ENCODE data around the gene NRN1L.
"Not testable (repeated sequence)": the region's sequence is repeated elsewhere in the genome, so short reads cannot be mapped to it uniquely, and the experiment has no call there.

NRN1L gene

GRCh38 chr16:67884684-67885083 is at the start of gene NRN1L:
NRN1L (plus strand) TSS chr16:67884885; CDS start chr16:67884904, 19 bp downstream.
- in situ Hi-C loops (cut with HindIII; ENCODE audit: low pct_ligation_motif_present, low pct_unique_long_range_greater_than_20kb, low sequenced_read_pairs), result no loop called here
- DNase-seq, result peak; percentile 94

- DNase-seq; in situ Hi-C loops (cut with HindIII; ENCODE audit: low pct_ligation_motif_present, low pct_unique_long_range_greater_than_20kb, low sequenced_read_pairs): not testable (repeated sequence)
Measured at GRCh38 chr16:67837190-67837589, 47.5 kb upstream of the NRN1L start.

- no peak for DNase-seq
- in situ Hi-C loops (cut with HindIII; ENCODE audit: low pct_ligation_motif_present, low pct_unique_long_range_greater_than_20kb, low sequenced_read_pairs), result no loop called here
Measured at GRCh38 chr16:67837811-67838210, 46.9 kb upstream of the NRN1L start.

- DNase-seq, result no peak
- in situ Hi-C loops (cut with HindIII; ENCODE audit: low pct_ligation_motif_present, low pct_unique_long_range_greater_than_20kb, low sequenced_read_pairs), result no loop called here
Measured at GRCh38 chr16:67841198-67841815, 43.4 kb upstream of the NRN1L start.

GRCh38 chr16:67841816-67842508 is 42.7 kb upstream of the NRN1L start, which contains the start of gene THAP11:
THAP11 (plus strand) TSS chr16:67842320; CDS start chr16:67842555, 235 bp downstream.
- in situ Hi-C loops (cut with HindIII; ENCODE audit: low pct_ligation_motif_present, low pct_unique_long_range_greater_than_20kb, low sequenced_read_pairs), result no loop called here
- DNase-seq, result peak; percentile 98

- no peak for DNase-seq
- in situ Hi-C loops (cut with HindIII; ENCODE audit: low pct_ligation_motif_present, low pct_unique_long_range_greater_than_20kb, low sequenced_read_pairs), result no loop called here
Measured at GRCh38 chr16:67842509-67843342, 42.0 kb upstream of the NRN1L start.

GRCh38 chr16:67843343-67843765 is 41.3 kb upstream of the NRN1L start:
- no peak for DNase-seq
- in situ Hi-C loops (cut with HindIII; ENCODE audit: low pct_ligation_motif_present, low pct_unique_long_range_greater_than_20kb, low sequenced_read_pairs), result no loop called here

- in situ Hi-C loops (cut with HindIII; ENCODE audit: low pct_ligation_motif_present, low pct_unique_long_range_greater_than_20kb, low sequenced_read_pairs), result no loop called here
- peak; percentile 16 for DNase-seq
Measured at GRCh38 chr16:67844497-67844896, 40.2 kb upstream of the NRN1L start.

- in situ Hi-C loops (cut with HindIII; ENCODE audit: low pct_ligation_motif_present, low pct_unique_long_range_greater_than_20kb, low sequenced_read_pairs), result no loop called here
- no peak for DNase-seq
Measured at GRCh38 chr16:67845291-67846062, 39.2 kb upstream of the NRN1L start.

GRCh38 chr16:67846063-67846319 is 38.7 kb upstream of the NRN1L start:
- in situ Hi-C loops (cut with HindIII; ENCODE audit: low pct_ligation_motif_present, low pct_unique_long_range_greater_than_20kb, low sequenced_read_pairs), result no loop called here
- peak; percentile 9 for DNase-seq

- DNase-seq, result peak; percentile 97
- in situ Hi-C loops (cut with HindIII; ENCODE audit: low pct_ligation_motif_present, low pct_unique_long_range_greater_than_20kb, low sequenced_read_pairs), result no loop called here
Measured at GRCh38 chr16:67846320-67847063, 38.2 kb upstream of the NRN1L start, which contains the start of gene NUTF2. NUTF2 (plus strand) TSS chr16:67846933; CDS start chr16:67865131, 18,198 bp downstream.

GRCh38 chr16:67847064-67847861 is 37.4 kb upstream of the NRN1L start, which contains the start of gene CENPT:
CENPT (minus strand) TSS chr16:67847693; CDS start chr16:67833859, 13,834 bp downstream.
- DNase-seq, result peak; percentile 75

GRCh38 chr16:67848118-67848517 is 36.6 kb upstream of the NRN1L start:
- no peak for DNase-seq
- in situ Hi-C loops (cut with HindIII; ENCODE audit: low pct_ligation_motif_present, low pct_unique_long_range_greater_than_20kb, low sequenced_read_pairs), result no loop called here

More at GRCh38 chr16:67847064-67847861, 37.4 kb upstream of the NRN1L start, which contains the start of gene CENPT:
- in situ Hi-C loops (cut with HindIII; ENCODE audit: low pct_ligation_motif_present, low pct_unique_long_range_greater_than_20kb, low sequenced_read_pairs), result no loop called here

- DNase-seq, result no peak
- in situ Hi-C loops (cut with HindIII; ENCODE audit: low pct_ligation_motif_present, low pct_unique_long_range_greater_than_20kb, low sequenced_read_pairs), result no loop called here
Measured at GRCh38 chr16:67853670-67854069, 31.0 kb upstream of the NRN1L start.

GRCh38 chr16:67855789-67856188 is 28.9 kb upstream of the NRN1L start:
- in situ Hi-C loops (cut with HindIII; ENCODE audit: low pct_ligation_motif_present, low pct_unique_long_range_greater_than_20kb, low sequenced_read_pairs), result no loop called here

GRCh38 chr16:67856927-67857546 is 27.6 kb upstream of the NRN1L start:
- no peak for DNase-seq
- in situ Hi-C loops (cut with HindIII; ENCODE audit: low pct_ligation_motif_present, low pct_unique_long_range_greater_than_20kb, low sequenced_read_pairs), result no loop called here

More at GRCh38 chr16:67855789-67856188, 28.9 kb upstream of the NRN1L start:
- no peak for DNase-seq

Measured in ACHN (cell line).